HuH-7 (cell line): ENCODE results near the gene KCP.
A peak's percentile ranks its signal among the peaks of the same experiment; 100 is the strongest.

Experiments used
- DNase-seq: peaks from one replicate; pipeline ENCODE4 v3.0.0; 2011; ENCODE audit warnings: low spot score

Gene KCP

DNA sequence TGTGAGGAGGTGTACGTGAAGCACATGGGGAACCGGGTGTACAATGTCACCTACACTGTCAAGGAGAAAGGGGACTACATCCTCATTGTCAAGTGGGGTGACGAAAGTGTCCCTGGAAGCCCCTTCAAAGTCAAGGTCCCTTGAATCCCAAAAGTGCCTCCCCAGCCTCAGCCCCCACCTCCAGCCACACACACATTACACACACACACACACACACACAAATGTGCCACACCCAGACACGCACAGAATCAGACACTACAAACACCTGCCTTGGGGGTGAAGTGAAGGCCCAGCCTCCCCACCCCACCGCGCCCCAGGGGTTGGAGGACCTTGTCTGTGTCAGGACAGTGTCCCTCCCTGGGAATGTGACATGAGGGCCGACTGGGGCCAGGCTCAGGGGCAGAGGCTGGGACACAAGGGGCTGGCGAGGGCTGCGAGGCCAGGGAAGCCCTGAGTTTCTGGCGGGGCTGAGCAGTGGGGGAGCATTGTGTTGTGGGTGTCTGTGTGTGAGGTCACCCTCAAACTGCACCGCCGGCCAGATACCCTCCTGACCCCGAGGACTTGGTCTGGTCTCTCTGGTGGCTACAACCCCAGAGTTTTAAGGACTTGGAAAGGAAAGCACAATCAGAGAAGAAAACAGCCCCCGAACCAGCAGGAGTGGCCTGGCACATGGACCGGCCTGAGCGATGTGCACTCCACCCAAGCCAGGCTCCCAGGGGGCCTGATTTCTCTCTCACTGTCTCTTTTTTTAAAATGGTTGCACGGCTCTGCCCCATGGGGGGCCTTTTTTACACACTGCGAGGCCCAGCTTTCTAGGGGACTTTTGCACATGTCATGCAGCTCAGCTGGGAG lies 51.9 kb downstream of the KCP start:
- DNase-seq, result no peak

DNA sequence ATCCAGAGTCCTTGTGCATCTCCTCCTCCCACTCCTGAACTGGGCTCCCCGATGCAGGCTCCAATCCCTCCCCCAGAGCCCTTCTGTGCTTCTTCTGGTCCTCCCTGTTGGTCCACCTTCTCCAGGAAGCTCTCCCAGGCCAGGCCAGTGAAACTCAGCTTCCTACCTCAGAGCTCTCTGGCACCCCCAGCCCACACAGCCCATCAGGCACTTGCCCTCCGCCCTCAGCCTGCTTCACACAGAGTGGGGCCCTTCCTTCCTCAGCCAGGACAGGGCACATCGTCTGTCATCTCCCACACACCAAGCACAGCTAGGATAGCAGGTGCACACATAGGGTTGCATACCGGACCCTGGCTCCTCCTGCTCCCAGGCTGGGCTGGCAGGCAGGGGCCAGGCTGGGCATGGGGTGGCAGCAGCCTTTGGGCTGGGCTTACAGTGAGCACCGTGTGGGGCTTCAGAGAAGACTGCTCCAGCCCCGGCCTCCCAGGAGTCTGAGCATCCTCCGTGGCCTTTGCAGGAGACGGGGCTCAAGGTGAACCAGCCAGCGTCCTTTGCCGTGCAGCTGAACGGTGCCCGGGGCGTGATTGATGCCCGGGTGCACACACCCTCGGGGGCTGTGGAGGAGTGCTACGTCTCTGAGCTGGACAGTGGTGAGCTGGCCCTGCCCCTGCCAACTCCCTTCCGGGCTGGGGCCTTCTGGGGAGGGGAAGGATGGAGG lies 54.3 kb downstream of the KCP start:
- DNase-seq, result no peak

DNA sequence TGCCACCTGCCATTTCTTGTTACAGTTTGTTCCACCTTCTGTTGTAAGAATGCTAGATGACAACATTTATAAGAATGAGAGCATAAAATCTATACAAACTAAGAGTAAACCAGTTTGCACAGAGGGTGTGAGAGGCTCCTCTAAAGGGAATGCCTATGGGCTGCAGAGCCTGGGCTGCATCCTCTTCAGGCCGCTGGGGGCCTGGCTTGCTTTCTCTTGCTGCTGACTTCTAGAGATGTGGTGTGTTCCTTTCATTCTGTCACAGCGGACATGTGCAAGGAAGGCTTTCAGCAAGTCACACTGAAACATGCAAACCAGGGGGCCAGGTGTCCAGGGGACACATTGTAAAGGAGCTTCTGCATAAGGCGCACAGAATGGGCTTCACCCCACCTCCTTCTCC lies 55.0 kb downstream of the KCP start:
- DNase-seq, result no peak

DNA sequence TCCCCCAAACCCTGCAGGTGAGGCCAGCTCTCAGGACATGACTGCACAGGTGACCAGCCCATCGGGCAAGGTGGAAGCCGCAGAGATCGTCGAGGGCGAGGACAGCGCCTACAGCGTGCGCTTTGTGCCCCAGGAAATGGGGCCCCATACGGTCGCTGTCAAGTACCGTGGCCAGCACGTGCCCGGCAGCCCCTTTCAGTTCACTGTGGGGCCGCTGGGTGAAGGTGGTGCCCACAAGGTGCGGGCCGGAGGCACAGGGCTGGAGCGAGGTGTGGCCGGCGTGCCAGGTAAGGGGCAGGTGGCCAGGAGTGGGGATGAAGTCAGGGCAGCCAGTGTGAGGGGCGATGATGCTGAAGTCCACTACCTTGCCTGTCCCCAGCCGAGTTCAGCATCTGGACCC lies 56.1 kb downstream of the KCP start:
- no peak for DNase-seq

DNA sequence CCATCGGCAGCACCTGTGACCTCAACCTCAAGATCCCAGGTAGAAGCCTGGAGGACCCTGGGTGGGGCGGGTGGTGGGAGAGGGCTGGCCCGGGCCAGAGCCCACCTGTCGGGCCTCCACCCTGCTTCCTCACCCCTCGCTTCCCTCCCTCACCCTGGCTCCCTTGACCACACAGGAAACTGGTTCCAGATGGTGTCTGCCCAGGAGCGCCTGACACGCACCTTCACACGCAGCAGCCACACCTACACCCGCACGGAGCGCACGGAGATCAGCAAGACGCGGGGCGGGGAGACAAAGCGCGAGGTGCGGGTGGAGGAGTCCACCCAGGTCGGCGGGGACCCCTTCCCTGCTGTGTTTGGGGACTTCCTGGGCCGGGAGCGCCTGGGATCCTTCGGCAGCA lies 56.7 kb downstream of the KCP start:
- no peak for DNase-seq

DNA sequence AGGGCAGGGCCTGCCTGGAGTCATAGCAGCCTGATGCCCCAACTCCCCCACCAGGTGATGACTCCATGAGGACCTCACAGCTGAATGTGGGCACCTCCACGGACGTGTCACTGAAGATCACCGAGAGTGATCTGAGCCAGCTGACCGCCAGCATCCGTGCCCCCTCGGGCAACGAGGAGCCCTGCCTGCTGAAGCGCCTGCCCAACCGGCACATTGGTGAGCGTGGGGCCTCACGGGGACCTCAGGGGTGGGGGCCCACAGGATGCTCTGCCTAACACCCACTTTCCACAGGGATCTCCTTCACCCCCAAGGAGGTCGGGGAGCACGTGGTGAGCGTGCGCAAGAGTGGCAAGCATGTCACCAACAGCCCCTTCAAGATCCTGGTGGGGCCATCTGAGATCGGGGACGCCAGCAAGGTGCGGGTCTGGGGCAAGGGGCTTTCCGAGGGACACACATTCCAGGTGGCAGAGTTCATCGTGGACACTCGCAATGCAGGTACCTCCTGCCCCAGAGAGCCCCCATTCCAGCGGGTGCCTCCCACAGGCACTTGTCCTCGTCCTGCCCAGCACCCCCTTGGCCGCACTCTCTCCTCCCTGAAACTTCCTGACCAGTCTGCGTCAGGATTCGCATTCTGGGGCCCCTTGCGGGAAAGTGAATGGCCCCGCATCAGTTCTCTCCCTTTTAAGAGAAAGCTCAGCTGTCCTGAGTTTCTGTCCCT lies 57.8 kb downstream of the KCP start:
- no peak for DNase-seq

DNA sequence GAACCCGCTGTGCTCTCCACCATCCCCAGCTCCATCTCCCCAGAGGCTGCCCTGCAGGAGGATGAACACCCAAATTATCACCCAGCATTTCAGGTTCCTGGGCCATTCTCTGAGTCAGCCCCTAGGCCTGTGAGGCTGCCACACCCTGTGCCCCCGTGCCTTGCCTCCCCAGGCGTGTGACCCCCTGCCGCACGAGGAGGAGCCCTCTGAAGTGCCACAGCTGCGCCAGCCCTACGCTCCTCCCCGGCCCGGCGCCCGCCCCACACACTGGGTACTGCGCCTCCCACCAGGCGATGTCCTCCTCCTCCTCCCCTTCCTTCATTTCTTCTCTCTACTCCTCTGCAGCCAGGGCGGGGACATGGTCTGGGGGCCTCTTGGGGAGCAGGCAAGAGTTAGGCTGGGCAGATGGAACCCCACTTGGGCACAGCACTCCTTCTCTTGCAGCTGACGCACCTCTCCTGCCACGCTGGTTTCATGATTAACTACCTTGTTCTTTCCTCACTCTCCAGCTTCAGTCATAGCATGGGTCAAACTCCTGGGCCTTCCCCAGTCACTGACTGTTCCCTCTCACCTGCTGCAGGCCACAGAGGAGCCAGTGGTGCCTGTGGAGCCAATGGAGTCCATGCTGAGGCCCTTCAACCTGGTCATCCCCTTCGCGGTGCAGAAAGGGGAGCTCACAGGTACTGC lies 60.6 kb downstream of the KCP start:
- DNase-seq, result no peak

DNA sequence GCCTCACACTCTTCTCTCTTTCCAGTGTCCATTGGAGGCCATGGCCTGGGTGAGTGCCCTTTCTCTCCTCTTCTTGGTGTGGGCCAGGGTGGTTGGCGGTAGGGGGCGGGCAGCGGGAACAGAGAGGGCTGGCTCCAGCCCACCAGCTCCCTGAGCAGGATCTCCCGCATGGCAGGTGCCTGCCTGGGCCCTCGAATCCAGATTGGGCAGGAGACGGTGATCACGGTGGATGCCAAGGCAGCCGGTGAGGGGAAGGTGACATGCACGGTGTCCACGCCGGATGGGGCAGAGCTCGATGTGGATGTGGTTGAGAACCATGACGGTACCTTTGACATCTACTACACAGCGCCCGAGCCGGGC lies 61.4 kb downstream of the KCP start:
- DNase-seq, result no peak

DNA sequence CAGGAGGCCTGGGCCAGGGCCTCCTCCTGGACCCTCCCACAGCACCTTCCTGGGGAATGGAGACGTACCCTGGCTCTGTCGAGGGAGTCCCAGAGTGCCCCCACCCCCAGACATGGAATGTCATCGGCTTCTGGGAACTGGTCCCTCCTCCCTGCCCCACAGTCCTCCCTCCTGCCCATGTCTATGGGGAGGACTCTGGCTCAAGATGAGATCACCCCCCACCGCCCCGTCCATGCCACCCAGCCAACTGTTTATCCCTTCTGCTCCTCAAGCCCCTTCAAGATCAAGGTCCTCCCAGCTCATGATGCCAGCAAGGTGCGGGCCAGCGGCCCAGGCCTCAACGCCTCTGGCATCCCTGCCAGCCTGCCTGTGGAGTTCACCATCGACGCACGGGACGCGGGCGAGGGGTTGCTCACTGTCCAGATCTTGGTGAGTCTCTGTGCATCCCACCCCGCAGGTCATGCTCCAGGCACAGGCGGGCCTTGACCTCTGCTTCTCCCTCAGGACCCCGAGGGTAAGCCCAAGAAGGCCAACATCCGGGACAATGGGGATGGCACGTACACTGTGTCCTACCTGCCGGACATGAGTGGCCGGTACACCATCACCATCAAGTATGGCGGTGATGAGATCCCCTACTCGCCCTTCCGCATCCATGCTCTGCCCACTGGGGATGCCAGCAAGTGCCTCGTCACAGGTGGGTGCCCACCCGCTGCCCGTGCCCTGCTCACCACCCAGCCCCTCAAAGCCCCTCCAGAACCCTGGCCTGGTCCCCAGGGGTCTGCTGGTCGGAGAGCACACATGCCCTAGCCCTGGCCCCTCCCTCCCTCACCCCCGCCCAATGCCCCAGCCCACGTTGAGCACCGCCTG lies 62.0 kb downstream of the KCP start:
- DNase-seq, result no peak

DNA sequence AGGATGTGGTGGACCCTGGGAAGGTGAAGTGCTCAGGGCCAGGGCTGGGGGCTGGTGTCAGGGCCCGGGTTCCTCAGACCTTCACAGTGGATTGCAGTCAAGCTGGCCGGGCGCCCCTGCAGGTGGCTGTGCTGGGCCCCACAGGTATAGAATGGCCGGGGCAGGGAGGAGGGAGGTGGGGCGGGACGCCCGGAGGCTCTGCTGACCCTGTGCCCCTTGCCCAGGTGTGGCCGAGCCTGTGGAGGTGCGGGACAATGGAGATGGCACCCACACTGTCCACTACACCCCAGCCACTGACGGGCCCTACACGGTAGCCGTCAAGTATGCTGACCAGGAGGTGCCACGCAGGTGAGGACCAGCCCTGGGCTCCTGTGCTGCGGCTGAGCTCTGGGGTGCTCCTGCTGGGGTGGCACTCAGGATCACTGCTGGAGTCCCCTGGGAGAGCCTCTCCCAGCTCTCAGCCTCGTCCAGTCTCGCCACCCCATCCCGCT lies 62.7 kb downstream of the KCP start:
- no peak for DNase-seq

DNA sequence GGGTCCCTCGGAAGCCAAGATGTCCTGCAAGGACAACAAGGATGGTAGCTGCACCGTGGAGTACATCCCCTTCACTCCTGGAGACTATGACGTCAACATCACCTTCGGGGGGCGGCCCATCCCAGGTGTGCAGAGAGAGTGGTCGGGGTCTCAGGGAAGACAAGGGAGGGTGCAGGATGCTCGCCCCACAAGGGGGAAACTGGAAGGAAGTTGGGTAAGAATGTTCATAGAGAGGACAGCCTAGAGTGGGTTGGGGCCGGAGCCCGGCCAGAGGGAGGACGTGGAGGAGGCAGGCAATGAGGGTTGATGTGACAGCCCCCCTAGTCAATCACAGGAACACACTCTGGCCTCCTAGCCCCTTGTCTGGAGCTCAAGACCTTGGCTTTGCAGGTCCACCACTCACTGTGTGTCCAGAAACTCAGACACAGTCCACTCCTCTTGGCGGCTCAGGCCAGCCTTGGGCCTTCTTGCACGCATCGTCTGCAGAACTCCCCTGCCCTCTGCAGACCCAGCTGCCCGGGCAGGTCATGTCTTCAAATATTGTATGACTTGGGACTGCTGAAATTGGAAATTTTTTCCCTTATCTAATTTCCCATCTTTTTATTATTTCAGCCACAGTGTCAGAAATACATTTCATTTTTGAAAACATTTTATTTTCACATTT lies 63.6 kb downstream of the KCP start:
- DNase-seq, result no peak

DNA sequence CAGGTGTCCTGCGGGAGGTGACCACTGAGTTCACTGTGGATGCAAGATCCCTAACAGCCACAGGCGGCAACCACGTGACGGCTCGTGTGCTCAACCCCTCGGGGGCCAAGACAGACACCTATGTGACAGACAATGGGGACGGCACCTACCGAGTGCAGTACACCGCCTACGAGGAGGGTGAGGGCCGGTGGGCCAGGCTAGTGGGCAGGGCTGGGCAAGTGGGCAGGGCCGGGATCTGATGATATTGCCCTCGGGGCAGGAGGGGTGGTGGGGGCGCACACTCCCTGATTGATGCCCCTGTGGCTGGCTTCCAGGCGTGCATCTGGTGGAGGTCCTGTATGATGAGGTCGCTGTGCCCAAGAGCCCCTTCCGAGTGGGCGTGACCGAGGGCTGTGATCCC lies 64.5 kb downstream of the KCP start:
- DNase-seq, result no peak

DNA sequence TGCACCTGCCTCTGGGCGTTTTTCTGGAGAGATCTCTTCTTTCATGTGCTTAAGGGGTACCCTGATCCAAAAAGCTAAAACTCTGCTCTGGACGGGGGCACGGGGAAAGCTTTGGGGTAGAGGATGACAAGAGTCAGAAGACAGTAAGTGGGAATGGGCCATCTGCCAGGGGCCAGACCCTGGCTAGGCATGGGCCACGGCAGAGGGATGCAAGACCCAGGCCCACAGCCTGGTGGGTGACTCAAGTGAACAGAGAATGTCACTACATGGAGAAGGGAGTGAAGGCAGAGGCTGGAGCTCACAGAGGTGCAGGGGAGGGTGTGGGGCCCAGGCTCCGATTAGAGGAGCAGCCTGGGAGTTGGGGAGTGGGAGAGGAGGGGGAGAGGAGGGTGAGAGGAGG lies 65.0 kb downstream of the KCP start:
- DNase-seq, result no peak

DNA sequence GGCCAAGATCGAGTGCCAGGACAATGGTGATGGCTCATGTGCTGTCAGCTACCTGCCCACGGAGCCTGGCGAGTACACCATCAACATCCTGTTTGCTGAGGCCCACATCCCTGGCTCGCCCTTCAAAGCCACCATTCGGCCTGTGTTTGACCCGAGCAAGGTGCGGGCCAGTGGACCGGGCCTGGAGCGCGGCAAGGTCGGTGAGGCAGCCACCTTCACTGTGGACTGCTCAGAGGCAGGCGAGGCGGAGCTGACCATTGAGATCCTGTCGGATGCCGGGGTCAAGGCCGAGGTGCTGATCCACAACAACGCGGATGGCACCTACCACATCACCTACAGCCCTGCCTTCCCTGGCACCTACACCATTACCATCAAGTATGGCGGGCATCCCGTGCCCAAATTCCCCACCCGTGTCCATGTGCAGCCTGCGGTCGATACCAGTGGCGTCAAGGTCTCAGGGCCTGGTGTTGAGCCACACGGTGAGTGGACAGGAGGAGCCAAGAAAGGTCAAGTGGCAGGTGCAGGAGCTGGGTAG lies 65.7 kb downstream of the KCP start:
- no peak for DNase-seq

DNA sequence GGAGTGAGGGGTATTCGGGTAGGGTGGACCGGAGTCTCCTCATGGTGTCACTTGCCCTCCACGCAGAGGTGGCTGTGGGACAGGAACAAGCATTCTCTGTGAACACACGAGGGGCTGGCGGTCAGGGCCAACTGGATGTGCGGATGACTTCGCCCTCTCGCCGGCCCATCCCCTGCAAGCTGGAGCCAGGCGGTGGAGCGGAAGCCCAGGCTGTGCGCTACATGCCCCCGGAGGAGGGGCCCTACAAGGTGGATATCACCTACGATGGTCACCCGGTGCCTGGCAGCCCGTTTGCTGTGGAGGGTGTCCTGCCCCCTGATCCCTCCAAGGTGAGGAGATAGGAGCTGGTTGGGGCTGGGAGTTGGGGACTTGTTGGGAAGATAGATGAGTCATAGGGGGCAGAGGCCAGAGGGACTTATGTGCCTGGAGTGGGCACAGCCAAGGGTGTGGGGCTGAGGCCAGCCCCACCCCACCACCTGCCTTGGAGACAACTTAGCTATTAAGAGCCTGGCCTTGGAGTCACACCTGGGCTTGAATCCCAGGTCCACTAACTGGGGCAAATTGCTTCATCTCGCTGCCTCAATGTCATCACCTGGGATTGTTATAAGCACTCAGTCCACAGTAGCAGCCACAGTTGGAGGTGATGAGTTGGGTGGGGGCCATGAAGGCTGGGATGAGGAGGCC lies 66.4 kb downstream of the KCP start:
- no peak for DNase-seq

DNA sequence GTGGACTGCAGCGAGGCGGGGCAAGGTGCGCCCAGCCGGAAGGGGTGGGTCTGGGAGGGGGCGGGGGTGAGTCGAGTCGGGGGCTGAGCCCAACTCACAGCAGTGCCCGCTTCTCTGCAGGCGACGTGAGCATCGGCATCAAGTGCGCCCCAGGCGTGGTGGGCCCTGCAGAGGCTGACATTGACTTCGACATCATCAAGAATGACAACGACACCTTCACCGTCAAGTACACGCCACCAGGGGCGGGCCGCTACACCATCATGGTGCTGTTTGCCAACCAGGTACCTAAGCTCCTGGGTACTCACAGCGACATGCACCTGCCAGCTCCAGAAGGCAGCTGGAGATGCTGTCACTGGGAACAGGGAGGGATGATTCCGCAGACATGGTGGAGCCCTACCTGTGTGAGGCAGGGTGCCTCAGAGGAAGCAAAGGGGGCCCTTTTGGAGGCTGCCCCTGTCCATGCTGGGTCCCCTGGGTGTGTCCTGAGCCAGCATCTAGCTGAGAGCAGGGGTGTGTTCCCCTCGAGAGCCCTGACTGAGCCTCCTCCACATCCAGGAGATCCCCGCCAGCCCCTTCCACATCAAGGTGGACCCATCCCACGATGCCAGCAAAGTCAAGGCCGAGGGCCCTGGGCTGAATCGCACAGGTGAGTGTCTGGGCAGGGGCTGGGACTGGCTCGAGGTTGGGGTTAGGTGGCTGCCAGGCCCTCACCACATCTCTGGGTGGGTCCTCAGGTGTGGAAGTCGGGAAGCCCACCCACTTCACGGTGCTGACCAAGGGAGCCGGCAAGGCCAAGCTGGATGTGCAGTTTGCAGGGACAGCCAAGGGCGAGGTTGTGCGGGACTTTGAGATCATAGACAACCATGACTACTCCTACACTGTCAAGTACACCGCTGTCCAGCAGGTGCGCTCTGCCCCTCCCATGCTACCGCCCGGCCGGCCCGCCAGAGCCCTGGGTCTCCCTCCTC lies 67.6 kb downstream of the KCP start:
- DNase-seq, result no peak

DNA sequence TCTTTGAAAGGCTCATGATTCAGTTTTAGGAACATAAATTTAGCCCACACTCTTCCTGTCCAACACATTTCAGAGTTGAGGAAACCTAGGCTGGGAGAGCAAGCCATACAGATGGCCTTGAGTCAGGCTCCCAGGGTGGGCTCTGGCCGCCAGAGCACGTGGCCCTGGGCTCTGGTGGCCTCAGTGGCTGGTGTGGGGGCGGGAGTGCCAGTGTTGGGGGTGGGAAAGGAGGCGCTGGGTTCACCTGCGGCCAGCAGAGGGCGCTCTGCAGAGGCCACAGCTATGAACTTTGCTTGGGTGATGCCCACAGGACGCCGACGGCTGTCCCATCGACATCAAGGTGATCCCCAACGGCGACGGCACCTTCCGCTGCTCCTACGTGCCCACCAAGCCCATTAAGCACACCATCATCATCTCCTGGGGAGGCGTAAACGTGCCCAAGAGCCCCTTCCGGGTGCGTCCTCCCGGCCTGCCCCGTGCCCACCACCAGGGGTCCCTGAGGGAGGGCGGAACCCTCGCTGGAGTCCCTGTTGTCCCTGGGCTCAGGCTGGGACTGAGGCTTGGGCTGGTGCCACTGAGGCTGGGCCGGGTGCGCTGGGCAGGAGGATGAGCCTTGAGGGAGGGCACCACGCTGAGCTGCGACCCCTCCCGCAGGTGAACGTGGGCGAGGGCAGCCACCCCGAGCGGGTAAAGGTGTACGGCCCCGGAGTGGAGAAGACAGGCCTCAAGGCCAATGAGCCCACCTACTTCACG lies 68.4 kb downstream of the KCP start:
- DNase-seq, result peak; percentile 96

DNA sequence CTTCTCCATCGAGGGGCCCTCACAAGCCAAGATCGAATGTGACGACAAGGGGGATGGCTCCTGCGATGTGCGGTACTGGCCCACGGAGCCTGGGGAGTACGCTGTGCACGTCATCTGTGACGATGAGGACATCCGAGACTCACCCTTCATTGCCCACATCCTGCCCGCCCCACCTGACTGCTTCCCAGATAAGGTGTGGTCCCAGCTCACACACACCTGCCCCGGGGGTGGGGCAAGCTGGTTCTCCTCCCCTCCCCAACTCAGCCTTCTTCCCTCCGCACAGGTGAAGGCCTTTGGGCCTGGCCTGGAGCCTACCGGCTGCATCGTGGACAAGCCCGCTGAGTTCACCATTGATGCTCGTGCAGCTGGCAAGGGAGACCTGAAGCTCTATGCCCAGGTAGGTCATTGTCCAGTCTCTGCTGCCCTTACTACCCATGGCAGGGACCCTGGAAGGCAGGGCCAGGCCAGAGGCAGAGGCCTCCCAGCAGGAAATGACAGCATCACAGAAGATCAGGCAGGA lies 69.3 kb downstream of the KCP start:
- DNase-seq, result no peak
